Measurements from ENCODE around the gene PGRMC1.
"Not testable (repeated sequence)": the region's sequence is repeated elsewhere in the genome, so short reads cannot be mapped to it uniquely, and the experiment has no call there.

GRCh38 chrX:119210931-119211648 is 25.0 kb upstream of the PGRMC1 start:
- not testable (repeated sequence) for TF ChIP-seq ZNF639 (tag by site-specific recombination; IDR thresholded peaks at IDR 0.05); TSHZ1 (tag by site-specific recombination; IDR thresholded peaks at IDR 0.05; ENCODE audit: borderline replicate concordance); ZNF777 (tag by site-specific recombination; IDR thresholded peaks at IDR 0.05; ENCODE audit: borderline replicate concordance); CTCF (tag by site-specific recombination; IDR thresholded peaks at IDR 0.05); ZNF24 (tag by site-specific recombination; IDR thresholded peaks at IDR 0.05); TCF7L2 (IDR thresholded peaks at IDR 0.05; ENCODE audit: borderline replicate concordance, low read depth, low read length); ZNF274 (IDR thresholded peaks at IDR 0.05; ENCODE audit: low read length); ZNF274 (tag by site-specific recombination; IDR thresholded peaks at IDR 0.05; ENCODE audit: borderline replicate concordance)
